Measurements from ENCODE around the gene USP17L21. TPM values are rescaled to one million over a fixed set of nuclear protein-coding genes. Genes with fewer than 3 reads are reported as not detected.
"Not testable (repeated sequence)": the region's sequence is repeated elsewhere in the genome, so short reads cannot be mapped to it uniquely, and the experiment has no call there.

Gene USP17L21
- polyA plus RNA-seq, 1 donor (not counting 4 experiments of a cell fraction or from before 2014, with no cell fraction given): not detected

DNA sequence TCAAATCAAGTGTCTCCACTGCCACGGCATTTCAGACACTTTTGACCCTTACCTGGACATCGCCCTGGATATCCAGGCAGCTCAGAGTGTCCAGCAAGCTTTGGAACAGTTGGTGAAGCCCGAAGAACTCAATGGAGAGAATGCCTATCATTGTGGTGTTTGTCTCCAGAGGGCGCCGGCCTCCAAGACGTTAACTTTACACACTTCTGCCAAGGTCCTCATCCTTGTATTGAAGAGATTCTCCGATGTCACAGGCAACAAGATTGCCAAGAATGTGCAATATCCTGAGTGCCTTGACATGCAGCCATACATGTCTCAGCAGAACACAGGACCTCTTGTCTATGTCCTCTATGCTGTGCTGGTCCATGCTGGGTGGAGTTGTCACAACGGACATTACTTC is 32.4 kb upstream of the USP17L21 start:
- H4K20me1 ChIP-seq (ENCODE audit: control insufficient read depth, extremely low read depth, insufficient read depth, low read length); H3K4me3 ChIP-seq (ENCODE audit: control insufficient read depth in 2 of 3, extremely low read depth in 1 of 3, insufficient read depth in 2 of 3, low read depth in 1 of 3, low read length in 3 of 3); H3K36me3 ChIP-seq (ENCODE audit: control insufficient read depth in 2 of 2, extremely low read depth in 1 of 2, insufficient read depth in 2 of 2, low read length in 2 of 2); H3K4me1 ChIP-seq (ENCODE audit: control insufficient read depth, extremely low read depth, insufficient read depth, low read length); DNase-seq (ENCODE audit: low read depth, low spot score); H3K9me3 ChIP-seq (ENCODE audit: control insufficient read depth, low read depth, low read length); H3K9me1 ChIP-seq (ENCODE audit: control insufficient read depth, extremely low read depth, insufficient read depth, low read length); H3K4me2 ChIP-seq (ENCODE audit: control insufficient read depth, extremely low read depth, insufficient read depth, low read depth, low read length); H3K27ac ChIP-seq (ENCODE audit: control insufficient read depth, insufficient read depth, low read length); FAIRE-seq; H3K79me2 ChIP-seq (ENCODE audit: control insufficient read depth, insufficient read depth, low read length); H3K27me3 ChIP-seq (ENCODE audit: control insufficient read depth, extremely low read depth, insufficient read depth, low read length); H2AFZ ChIP-seq (ENCODE audit: control insufficient read depth, low read length); H3K9ac ChIP-seq (ENCODE audit: control insufficient read depth, extremely low read depth, insufficient read depth, low read length); dilution Hi-C loops (cut with MboI; ENCODE audit: extremely low pct_ligation_motif_present, low sequenced_read_pairs): not testable (repeated sequence)

DNA sequence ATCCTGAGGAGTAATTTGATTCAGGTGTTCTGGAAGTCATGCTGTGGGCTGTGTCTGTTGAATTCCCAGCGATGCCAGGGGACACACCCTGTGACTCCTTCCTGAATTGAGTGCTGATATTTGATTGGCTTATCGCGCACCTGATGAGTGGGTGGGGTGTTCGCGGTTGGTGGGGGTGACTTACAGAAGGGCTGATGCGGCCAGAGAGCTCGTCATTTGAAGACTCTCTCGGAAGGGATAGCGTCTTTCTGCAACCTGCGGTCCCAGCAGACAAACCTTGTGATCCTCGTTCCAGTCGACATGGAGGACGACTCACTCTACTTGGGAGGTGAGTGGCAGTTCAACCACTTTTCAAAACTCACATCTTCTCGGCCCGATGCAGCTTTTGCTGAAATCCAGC is 28.6 kb upstream of the USP17L21 start, which contains the start of gene USP17L15:
Gene USP17L15, plus strand, starts transcription at position 301 of the 400 bp plus-strand sequence. Its CDS starts 0 bp downstream, at position 301.
- H3K4me1 ChIP-seq (ENCODE audit: control insufficient read depth, extremely low read depth, insufficient read depth, low read length); FAIRE-seq; H3K36me3 ChIP-seq (ENCODE audit: control insufficient read depth in 2 of 2, extremely low read depth in 1 of 2, insufficient read depth in 2 of 2, low read length in 2 of 2); H3K4me3 ChIP-seq (ENCODE audit: control insufficient read depth in 2 of 3, extremely low read depth in 1 of 3, insufficient read depth in 2 of 3, low read depth in 1 of 3, low read length in 3 of 3); H3K9me3 ChIP-seq (ENCODE audit: control insufficient read depth, low read depth, low read length); H3K27me3 ChIP-seq (ENCODE audit: control insufficient read depth, extremely low read depth, insufficient read depth, low read length); H4K20me1 ChIP-seq (ENCODE audit: control insufficient read depth, extremely low read depth, insufficient read depth, low read length); H3K9ac ChIP-seq (ENCODE audit: control insufficient read depth, extremely low read depth, insufficient read depth, low read length); H2AFZ ChIP-seq (ENCODE audit: control insufficient read depth, low read length); H3K27ac ChIP-seq (ENCODE audit: control insufficient read depth, insufficient read depth, low read length); dilution Hi-C loops (cut with MboI; ENCODE audit: extremely low pct_ligation_motif_present, low sequenced_read_pairs); H3K9me1 ChIP-seq (ENCODE audit: control insufficient read depth, extremely low read depth, insufficient read depth, low read length); DNase-seq (ENCODE audit: low read depth, low spot score); H3K4me2 ChIP-seq (ENCODE audit: control insufficient read depth, extremely low read depth, insufficient read depth, low read depth, low read length); H3K79me2 ChIP-seq (ENCODE audit: control insufficient read depth, insufficient read depth, low read length): not testable (repeated sequence)

DNA sequence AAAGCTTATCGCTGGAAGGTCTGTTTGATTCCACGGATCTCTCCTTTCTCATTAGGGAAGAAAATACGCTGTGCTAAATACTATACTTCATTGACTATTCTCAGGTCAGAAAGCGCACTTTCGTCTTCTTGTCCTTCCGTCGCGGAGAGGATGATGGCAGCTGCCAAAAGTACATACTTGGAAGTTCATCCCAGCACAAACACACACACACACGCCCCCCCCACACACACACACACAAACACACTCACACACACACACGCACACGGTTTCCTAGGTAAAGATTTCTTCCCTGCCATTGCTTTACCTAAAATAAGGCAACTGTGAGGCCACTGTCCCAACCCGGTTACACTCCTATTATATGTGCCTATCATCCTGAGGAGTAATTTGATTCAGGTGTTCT is 24.2 kb upstream of the USP17L21 start:
- H2AFZ ChIP-seq (ENCODE audit: control insufficient read depth, low read length); H3K9me1 ChIP-seq (ENCODE audit: control insufficient read depth, extremely low read depth, insufficient read depth, low read length); H3K27ac ChIP-seq (ENCODE audit: control insufficient read depth, insufficient read depth, low read length); H3K9me3 ChIP-seq (ENCODE audit: control insufficient read depth, low read depth, low read length); H3K36me3 ChIP-seq (ENCODE audit: control insufficient read depth in 2 of 2, extremely low read depth in 1 of 2, insufficient read depth in 2 of 2, low read length in 2 of 2); H4K20me1 ChIP-seq (ENCODE audit: control insufficient read depth, extremely low read depth, insufficient read depth, low read length); FAIRE-seq; H3K9ac ChIP-seq (ENCODE audit: control insufficient read depth, extremely low read depth, insufficient read depth, low read length); H3K79me2 ChIP-seq (ENCODE audit: control insufficient read depth, insufficient read depth, low read length); DNase-seq (ENCODE audit: low read depth, low spot score); H3K4me3 ChIP-seq (ENCODE audit: control insufficient read depth in 2 of 3, extremely low read depth in 1 of 3, insufficient read depth in 2 of 3, low read depth in 1 of 3, low read length in 3 of 3); H3K4me1 ChIP-seq (ENCODE audit: control insufficient read depth, extremely low read depth, insufficient read depth, low read length); H3K4me2 ChIP-seq (ENCODE audit: control insufficient read depth, extremely low read depth, insufficient read depth, low read depth, low read length); H3K27me3 ChIP-seq (ENCODE audit: control insufficient read depth, extremely low read depth, insufficient read depth, low read length); dilution Hi-C loops (cut with MboI; ENCODE audit: extremely low pct_ligation_motif_present, low sequenced_read_pairs): not testable (repeated sequence)

DNA sequence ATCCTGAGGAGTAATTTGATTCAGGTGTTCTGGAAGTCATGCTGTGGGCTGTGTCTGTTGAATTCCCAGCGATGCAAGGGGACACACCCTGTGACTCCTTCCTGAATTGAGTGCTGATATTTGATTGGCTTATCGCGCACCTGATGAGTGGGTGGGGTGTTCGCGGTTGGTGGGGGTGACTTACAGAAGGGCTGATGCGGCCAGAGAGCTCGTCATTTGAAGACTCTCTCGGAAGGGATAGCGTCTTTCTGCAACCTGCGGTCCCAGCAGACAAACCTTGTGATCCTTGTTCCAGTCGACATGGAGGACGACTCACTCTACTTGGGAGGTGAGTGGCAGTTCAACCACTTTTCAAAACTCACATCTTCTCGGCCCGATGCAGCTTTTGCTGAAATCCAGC is 19.1 kb upstream of the USP17L21 start, which contains the start of gene USP17L17:
Gene USP17L17, plus strand, starts transcription at position 301 of the 400 bp plus-strand sequence. Its CDS starts 0 bp downstream, at position 301.
- DNase-seq (ENCODE audit: low read depth, low spot score); H3K79me2 ChIP-seq (ENCODE audit: control insufficient read depth, insufficient read depth, low read length); H3K27ac ChIP-seq (ENCODE audit: control insufficient read depth, insufficient read depth, low read length); H3K4me2 ChIP-seq (ENCODE audit: control insufficient read depth, extremely low read depth, insufficient read depth, low read depth, low read length); H3K27me3 ChIP-seq (ENCODE audit: control insufficient read depth, extremely low read depth, insufficient read depth, low read length); H3K4me1 ChIP-seq (ENCODE audit: control insufficient read depth, extremely low read depth, insufficient read depth, low read length); H3K36me3 ChIP-seq (ENCODE audit: control insufficient read depth in 2 of 2, extremely low read depth in 1 of 2, insufficient read depth in 2 of 2, low read length in 2 of 2); H3K9me3 ChIP-seq (ENCODE audit: control insufficient read depth, low read depth, low read length); dilution Hi-C loops (cut with MboI; ENCODE audit: extremely low pct_ligation_motif_present, low sequenced_read_pairs); H4K20me1 ChIP-seq (ENCODE audit: control insufficient read depth, extremely low read depth, insufficient read depth, low read length); FAIRE-seq; H3K9me1 ChIP-seq (ENCODE audit: control insufficient read depth, extremely low read depth, insufficient read depth, low read length); H2AFZ ChIP-seq (ENCODE audit: control insufficient read depth, low read length); H3K4me3 ChIP-seq (ENCODE audit: control insufficient read depth in 2 of 3, extremely low read depth in 1 of 3, insufficient read depth in 2 of 3, low read depth in 1 of 3, low read length in 3 of 3); H3K9ac ChIP-seq (ENCODE audit: control insufficient read depth, extremely low read depth, insufficient read depth, low read length): not testable (repeated sequence)

DNA sequence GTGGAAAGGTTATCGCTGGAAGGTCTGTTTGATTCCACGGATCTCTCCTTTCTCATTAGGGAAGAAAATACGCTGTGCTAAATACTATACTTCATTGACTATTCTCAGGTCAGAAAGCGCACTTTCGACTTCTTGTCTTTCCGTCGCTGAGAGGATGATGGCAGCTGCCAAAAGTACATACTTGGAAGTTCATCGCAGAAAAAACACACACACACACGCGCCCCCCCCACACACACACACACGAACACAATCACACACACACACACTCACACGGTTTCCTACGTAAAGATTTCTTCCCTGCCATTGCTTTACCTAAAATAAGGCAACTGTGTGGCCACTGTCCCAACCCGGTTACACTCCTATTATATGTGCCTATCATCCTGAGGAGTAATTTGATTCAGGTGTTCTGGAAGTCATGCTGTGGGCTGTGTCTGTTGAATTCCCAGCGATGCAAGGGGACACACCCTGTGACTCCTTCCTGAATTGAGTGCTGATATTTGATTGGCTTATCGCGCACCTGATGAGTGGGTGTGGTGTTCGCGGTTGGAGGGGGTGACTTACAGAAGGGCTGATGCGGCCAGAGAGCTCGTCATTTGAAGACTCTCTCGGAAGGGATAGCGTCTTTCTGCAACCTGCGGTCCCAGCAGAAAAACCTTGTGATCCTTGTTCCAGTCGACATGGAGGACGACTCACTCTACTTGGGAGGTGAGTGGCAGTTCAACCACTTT is 14.6 kb upstream of the USP17L21 start, which contains the start of gene USP17L18:
Gene USP17L18, plus strand, starts transcription at position 678 of the 728 bp plus-strand sequence. Its CDS starts 0 bp downstream, at position 678.
- H3K9ac ChIP-seq (ENCODE audit: control insufficient read depth, extremely low read depth, insufficient read depth, low read length); H2AFZ ChIP-seq (ENCODE audit: control insufficient read depth, low read length); H3K9me1 ChIP-seq (ENCODE audit: control insufficient read depth, extremely low read depth, insufficient read depth, low read length); H3K4me2 ChIP-seq (ENCODE audit: control insufficient read depth, extremely low read depth, insufficient read depth, low read depth, low read length); H3K4me1 ChIP-seq (ENCODE audit: control insufficient read depth, extremely low read depth, insufficient read depth, low read length); dilution Hi-C loops (cut with MboI; ENCODE audit: extremely low pct_ligation_motif_present, low sequenced_read_pairs); H4K20me1 ChIP-seq (ENCODE audit: control insufficient read depth, extremely low read depth, insufficient read depth, low read length); H3K27ac ChIP-seq (ENCODE audit: control insufficient read depth, insufficient read depth, low read length); H3K36me3 ChIP-seq (ENCODE audit: control insufficient read depth in 2 of 2, extremely low read depth in 1 of 2, insufficient read depth in 2 of 2, low read length in 2 of 2); H3K9me3 ChIP-seq (ENCODE audit: control insufficient read depth, low read depth, low read length); DNase-seq (ENCODE audit: low read depth, low spot score); FAIRE-seq; H3K4me3 ChIP-seq (ENCODE audit: control insufficient read depth in 2 of 3, extremely low read depth in 1 of 3, insufficient read depth in 2 of 3, low read depth in 1 of 3, low read length in 3 of 3); H3K27me3 ChIP-seq (ENCODE audit: control insufficient read depth, extremely low read depth, insufficient read depth, low read length); H3K79me2 ChIP-seq (ENCODE audit: control insufficient read depth, insufficient read depth, low read length): not testable (repeated sequence)

Measured in keratinocyte (primary cell).